ENCODE measurements around the gene CASK. TPM values are rescaled to one million over a fixed set of nuclear protein-coding genes. Genes with fewer than 3 reads are reported as not detected.
A peak's percentile ranks its signal among the peaks of the same experiment; 100 is the strongest.
"Not testable (repeated sequence)": the region's sequence is repeated elsewhere in the genome, so short reads cannot be mapped to it uniquely, and the experiment has no call there.

Gene CASK
- total RNA-seq, 1 experiment from 2014 or later, result 54.6 TPM

- Mint-ChIP-seq H3K4me3 (no peak overlapping the region), H3K27ac (no peak overlapping the region), H3K36me3 (peaks cover 2% of the 10 kb centered on the region; the same call in 1 of the 2 replicates), H3K4me1 (no peaks in the 10 kb centered on the region), H3K9me3 (no peaks in the 10 kb centered on the region), H3K27me3 (ENCODE audit: low read depth) (no peaks in the 10 kb centered on the region)
- POLR2A ChIA-PET, result no interaction called here
- DNase-seq (ENCODE audit: low spot score), result no peak
- TF ChIP-seq AR (CRISPR knock-in tag; IDR thresholded peaks at IDR 0.05), result no peak
- no peak for TF ChIP-seq CREB1 (CRISPR knock-in tag; IDR thresholded peaks at IDR 0.05)
- CTCF ChIA-PET, result no interaction called here
- no peak for ATAC-seq
Observed at GRCh38 chrX:41684138-41684537, 239.2 kb downstream of the CASK start.

GRCh38 chrX:41677183-41678060 lies 245.9 kb downstream of the CASK start:
- TF ChIP-seq RELA (CRISPR knock-in tag; IDR thresholded peaks at IDR 0.05; ENCODE audit: borderline replicate concordance) (no peak), USF2 (CRISPR knock-in tag; IDR thresholded peaks at IDR 0.05) (no peak), GABPB1 (CRISPR knock-in tag; IDR thresholded peaks at IDR 0.05) (no peak), ZNF219 (CRISPR knock-in tag; IDR thresholded peaks at IDR 0.05; ENCODE audit: borderline replicate concordance) (no peak), ZNF425 (CRISPR knock-in tag; conservative IDR thresholded peaks at IDR 0.05) (no peak), ESRRA (CRISPR knock-in tag; IDR thresholded peaks at IDR 0.05; ENCODE audit: borderline replicate concordance) (no peak), JUN (CRISPR knock-in tag; IDR thresholded peaks at IDR 0.05) (no peak)
- Mint-ChIP-seq H3K36me3 (no peaks in the 10 kb centered on the region), H3K4me3 (no peak overlapping the region), H3K27ac (no peak overlapping the region), H3K9me3 (no peaks in the 10 kb centered on the region), H3K27me3 (ENCODE audit: low read depth) (no peaks in the 10 kb centered on the region), H3K4me1 (peaks cover 10% of the 10 kb centered on the region)
- POLR2A ChIA-PET, result no interaction called here
- CTCF ChIA-PET, result no interaction called here
- no peak for DNase-seq (ENCODE audit: low spot score)
- no peak for ATAC-seq

DNA sequence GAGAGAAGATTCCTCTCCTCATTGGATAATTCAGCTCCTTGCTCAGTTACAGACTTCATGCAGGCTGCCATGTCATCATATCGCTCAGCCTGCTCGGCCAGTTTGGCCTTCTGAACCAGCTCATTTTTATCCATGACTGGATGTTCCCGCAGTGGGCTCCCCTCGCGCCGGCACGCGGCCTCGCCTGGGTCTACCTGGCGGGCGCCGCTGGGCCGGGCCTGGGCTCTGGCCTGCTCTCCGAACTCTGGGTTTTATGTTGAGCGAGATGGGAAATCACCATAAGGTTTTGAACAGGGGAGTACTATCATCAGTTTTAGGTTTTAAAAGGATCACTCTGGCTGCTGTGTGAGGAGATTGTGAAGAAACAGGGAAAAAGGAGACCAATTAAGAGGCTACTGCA lies 247.0 kb downstream of the CASK start:
- H3K27ac Mint-ChIP-seq, result peak overlapping the region; percentile 54; the same call in 1 of the 2 replicates
- ATAC-seq; DNase-seq (ENCODE audit: low spot score); H3K36me3 Mint-ChIP-seq; H3K4me3 Mint-ChIP-seq; CTCF ChIA-PET; POLR2A ChIA-PET; H3K27me3 Mint-ChIP-seq (ENCODE audit: low read depth); H3K9me3 Mint-ChIP-seq: not testable (repeated sequence)
- H3K4me1 Mint-ChIP-seq, result peaks cover 16% of the 10 kb centered on the region

DNA sequence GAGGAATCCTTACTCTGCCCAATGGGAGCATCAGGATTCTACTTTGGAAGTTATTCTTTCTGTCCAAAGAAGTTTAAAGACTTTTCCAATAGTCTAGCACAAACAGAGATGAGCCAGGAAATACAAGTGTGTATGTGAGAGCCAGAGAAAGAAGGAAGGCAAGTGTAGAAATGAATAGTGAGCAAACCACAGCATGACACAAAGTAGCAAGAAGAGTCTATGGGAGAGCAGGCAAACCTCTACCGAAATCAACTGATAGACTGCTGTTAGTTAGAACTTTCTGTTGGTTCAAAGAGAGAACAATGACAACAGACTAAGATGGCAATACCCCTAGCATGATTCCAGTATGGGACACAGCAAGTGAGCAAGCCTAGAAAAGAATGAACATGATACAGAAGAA lies 250.7 kb downstream of the CASK start:
- ChIA-PET POLR2A (no interaction called here), CTCF (no interaction called here)
- no peak for ATAC-seq
- no peaks in the 10 kb centered on the region for H3K9me3 Mint-ChIP-seq
- no peak overlapping the region for H3K27ac Mint-ChIP-seq
- no peak for DNase-seq (ENCODE audit: low spot score)
- H3K27me3 Mint-ChIP-seq (ENCODE audit: low read depth), result no peaks in the 10 kb centered on the region
- peaks cover 23% of the 10 kb centered on the region for H3K4me1 Mint-ChIP-seq
- no peaks in the 10 kb centered on the region for H3K36me3 Mint-ChIP-seq
- no peak overlapping the region for H3K4me3 Mint-ChIP-seq
- TF ChIP-seq MYBL2 (CRISPR knock-in tag; IDR thresholded peaks at IDR 0.05) (no peak), ZSCAN18 (CRISPR knock-in tag; IDR thresholded peaks at IDR 0.05) (no peak), AFF4 (CRISPR knock-in tag; IDR thresholded peaks at IDR 0.05; ENCODE audit: borderline replicate concordance) (no peak)
- TF ChIP-seq, protein P1, sequence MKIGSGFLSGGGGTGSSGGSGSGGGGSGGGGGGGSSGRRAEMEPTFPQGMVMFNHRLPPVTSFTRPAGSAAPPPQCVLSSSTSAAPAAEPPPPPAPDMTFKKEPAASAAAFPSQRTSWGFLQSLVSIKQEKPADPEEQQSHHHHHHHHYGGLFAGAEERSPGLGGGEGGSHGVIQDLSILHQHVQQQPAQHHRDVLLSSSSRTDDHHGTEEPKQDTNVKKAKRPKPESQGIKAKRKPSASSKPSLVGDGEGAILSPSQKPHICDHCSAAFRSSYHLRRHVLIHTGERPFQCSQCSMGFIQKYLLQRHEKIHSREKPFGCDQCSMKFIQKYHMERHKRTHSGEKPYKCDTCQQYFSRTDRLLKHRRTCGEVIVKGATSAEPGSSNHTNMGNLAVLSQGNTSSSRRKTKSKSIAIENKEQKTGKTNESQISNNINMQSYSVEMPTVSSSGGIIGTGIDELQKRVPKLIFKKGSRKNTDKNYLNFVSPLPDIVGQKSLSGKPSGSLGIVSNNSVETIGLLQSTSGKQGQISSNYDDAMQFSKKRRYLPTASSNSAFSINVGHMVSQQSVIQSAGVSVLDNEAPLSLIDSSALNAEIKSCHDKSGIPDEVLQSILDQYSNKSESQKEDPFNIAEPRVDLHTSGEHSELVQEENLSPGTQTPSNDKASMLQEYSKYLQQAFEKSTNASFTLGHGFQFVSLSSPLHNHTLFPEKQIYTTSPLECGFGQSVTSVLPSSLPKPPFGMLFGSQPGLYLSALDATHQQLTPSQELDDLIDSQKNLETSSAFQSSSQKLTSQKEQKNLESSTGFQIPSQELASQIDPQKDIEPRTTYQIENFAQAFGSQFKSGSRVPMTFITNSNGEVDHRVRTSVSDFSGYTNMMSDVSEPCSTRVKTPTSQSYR (CRISPR knock-in tag; IDR thresholded peaks at IDR 0.05), result no peak

All from WTC11 (cell line).